H1 (cell line): ENCODE data around the gene OR1M1. TPM values are rescaled to one million over a fixed set of nuclear protein-coding genes. Genes with fewer than 3 reads are reported as not detected.

Source experiments
- CTCF ChIA-PET: fragments of 300-600 bp; sonication (Branson Sonifier 250); formaldehyde crosslinking; loops from one replicate; lab custom pipeline; 2021; ENCODE audit not compliant: partially characterized antibody; lab: Charles Lee
- POLR2A ChIA-PET: fragments of 300-600 bp; sonication (Branson Sonifier 250); formaldehyde crosslinking; loops from one replicate; lab custom pipeline; 2021; ENCODE audit warnings: inconsistent platforms; ENCODE audit not compliant: partially characterized antibody; lab: Charles Lee
- DNase-seq, 2 experiments: peaks; one replicate each; pipeline versions ENCODE4 v3.0.0 to v3.0.0-alpha.2; 2010 to 2022; ENCODE audit warnings: low spot score in 2 of 2, low read depth in 1 of 2, mixed read lengths in 1 of 2
- FAIRE-seq: peaks from 2 replicates; lab custom pipeline; 2011; peaks lifted over from hg19 to GRCh38; lab: Jason Lieb, UNC
- H2AFZ ChIP-seq: 2 replicates; pipeline ENCODE4 v1.8.1; 2012; ENCODE audit warnings: low read length, inconsistent platforms
- H2AK5ac ChIP-seq: 2 replicates; pipeline ENCODE4 v1.6.1; 2013; ENCODE audit warnings: low read depth, low read length
- H2BK120ac ChIP-seq: replicated peaks from 2 replicates; pipeline ENCODE3; 2013; ENCODE audit warnings: low read depth, low read length, inconsistent platforms
- H2BK12ac ChIP-seq: 2 replicates; pipeline ENCODE4 v1.6.1; 2013; ENCODE audit warnings: low read depth, low read length
- H2BK15ac ChIP-seq: 2 replicates; pipeline ENCODE4 v1.6.1; 2013; ENCODE audit warnings: low read length
- H2BK20ac ChIP-seq: 2 replicates; pipeline ENCODE4 v1.6.1; 2013; ENCODE audit warnings: low read length
- H2BK5ac ChIP-seq: 2 replicates; pipeline ENCODE4 v1.6.1; 2013; ENCODE audit warnings: low read depth, low read length
- H3K14ac ChIP-seq: 2 replicates; pipeline ENCODE4 v1.6.1; 2013; ENCODE audit warnings: inconsistent platforms; ENCODE audit not compliant: insufficient read length
- H3K18ac ChIP-seq: 2 replicates; pipeline ENCODE4 v1.6.1; 2013; ENCODE audit warnings: low read length; ENCODE audit errors: extremely low read depth
- H3K23ac ChIP-seq: 2 replicates; pipeline ENCODE4 v1.6.1; 2013; ENCODE audit warnings: inconsistent platforms; ENCODE audit not compliant: insufficient read length
- H3K23me2 ChIP-seq: 2 replicates; pipeline ENCODE4 v1.6.1; 2013; ENCODE audit warnings: low read depth, low read length
- H3K27ac ChIP-seq: 2 replicates; pipeline ENCODE4 v1.6.1; 2011; ENCODE audit warnings: low read depth, low read length, inconsistent platforms
- H3K27me3 ChIP-seq, 4 experiments: replicated peaks in 1 of 4; 1 replicate in 1 of 4; 2 replicates in 3 of 4; pipeline versions ENCODE4 v1.6.1 to v1.8.1; 2011 to 2013; ENCODE audit warnings: low read length in 3 of 4, mild to moderate bottlenecking in 3 of 4, inconsistent platforms in 2 of 4, mixed read lengths in 2 of 4, moderate library complexity in 1 of 4; ENCODE audit not compliant: control insufficient read depth in 3 of 4, insufficient read depth in 3 of 4; ENCODE audit errors: extremely low read depth in 1 of 4
- H3K36me3 ChIP-seq, 4 experiments: 2 replicates each; pipeline versions ENCODE4 v1.6.1 to v1.8.1; 2011 to 2013; ENCODE audit warnings: mild to moderate bottlenecking in 4 of 4, low read length in 3 of 4, moderate library complexity in 2 of 4, control low read depth in 1 of 4, inconsistent platforms in 1 of 4; ENCODE audit not compliant: insufficient read depth in 4 of 4, control insufficient read depth in 2 of 4
- H3K4ac ChIP-seq: replicated peaks from 2 replicates; pipeline ENCODE3; 2013; ENCODE audit warnings: low read length, low read depth, mixed read lengths, inconsistent platforms; ENCODE audit not compliant: insufficient read length
- H3K4me1 ChIP-seq, 4 experiments: replicated peaks in 1 of 4; 1 replicate in 1 of 4; 2 replicates in 3 of 4; pipeline versions ENCODE4 v1.6.1 to v1.8.1; 2011 to 2013; ENCODE audit warnings: low read length in 3 of 4, inconsistent platforms in 2 of 4, mixed read lengths in 1 of 4; ENCODE audit not compliant: insufficient read depth in 4 of 4, control insufficient read depth in 3 of 4
- H3K4me2 ChIP-seq, 2 experiments: 2 replicates each; pipeline versions ENCODE4 v1.6.1 to v1.8.1; 2011 to 2013; ENCODE audit warnings: low read depth in 2 of 2, low read length in 2 of 2, control low read depth in 1 of 2, inconsistent platforms in 1 of 2, mild to moderate bottlenecking in 1 of 2; ENCODE audit not compliant: insufficient read depth in 1 of 2
- H3K4me3 ChIP-seq, 4 experiments: fragments of 200-600, 300-600 bp in 1 of 4; sonication (generic), shearing (Covaris generic), sonication (Bioruptor Twin) in 1 of 4; 2 replicates each; pipeline versions ENCODE4 v1.5.1 to v1.8.1; 2011 to 2016; ENCODE audit warnings: low read length in 4 of 4, low read depth in 3 of 4, control low read depth in 2 of 4, inconsistent platforms in 2 of 4, mild to moderate bottlenecking in 2 of 4, mixed read lengths in 1 of 4, moderate library complexity in 1 of 4; ENCODE audit not compliant: insufficient read depth in 2 of 4; ENCODE audit errors: extremely low read depth in 1 of 4
- H3K56ac ChIP-seq: replicated peaks from 2 replicates; pipeline ENCODE3; 2013; ENCODE audit warnings: low read depth, mild to moderate bottlenecking, mixed read lengths, low read length, inconsistent platforms; ENCODE audit not compliant: insufficient read length
- H3K79me1 ChIP-seq: 2 replicates; pipeline ENCODE4 v1.6.1; 2013; ENCODE audit warnings: low read depth, low read length, control low read depth
- H3K79me2 ChIP-seq, 2 experiments: 2 replicates each; pipeline versions ENCODE4 v1.6.1 to v1.8.1; 2012 to 2013; ENCODE audit warnings: low read length in 2 of 2, mild to moderate bottlenecking in 2 of 2, inconsistent platforms in 1 of 2; ENCODE audit not compliant: insufficient read depth in 2 of 2, control insufficient read depth in 1 of 2
- H3K9ac ChIP-seq, 4 experiments: replicated peaks in 1 of 4; 1 replicate in 1 of 4; 2 replicates in 3 of 4; pipeline versions ENCODE4 v1.6.1 to v1.8.1; 2011 to 2013; ENCODE audit warnings: low read depth in 3 of 4, low read length in 3 of 4, control low read depth in 2 of 4, mild to moderate bottlenecking in 2 of 4, moderate library complexity in 2 of 4, inconsistent platforms in 1 of 4; ENCODE audit errors: extremely low read depth in 1 of 4
- H3K9me3 ChIP-seq, 2 experiments: 2 replicates each; pipeline versions ENCODE4 v1.6.1 to v1.8.1; 2012 to 2013; ENCODE audit warnings: mild to moderate bottlenecking in 2 of 2, moderate library complexity in 2 of 2, control low read depth in 1 of 2, inconsistent platforms in 1 of 2, low read depth in 1 of 2, low read length in 1 of 2, mixed read lengths in 1 of 2; ENCODE audit not compliant: insufficient read depth in 2 of 2
- H4K20me1 ChIP-seq, 2 experiments: replicated peaks in 1 of 2; 2 replicates each; pipeline versions ENCODE3 to v1.8.1; 2011 to 2013; ENCODE audit warnings: inconsistent platforms in 2 of 2, low read length in 2 of 2, mild to moderate bottlenecking in 1 of 2; ENCODE audit not compliant: insufficient read depth in 2 of 2, control insufficient read depth in 1 of 2
- H4K5ac ChIP-seq: 2 replicates; pipeline ENCODE4 v1.6.1; 2013; ENCODE audit warnings: low read length, low read depth, mixed read lengths, inconsistent platforms; ENCODE audit not compliant: insufficient read length
- H4K8ac ChIP-seq: 2 replicates; pipeline ENCODE4 v1.8.0; 2013; ENCODE audit warnings: mild to moderate bottlenecking, moderate library complexity, low read length, inconsistent platforms; ENCODE audit not compliant: insufficient read depth; ENCODE audit errors: extremely low read depth
- H4K91ac ChIP-seq: replicated peaks from 2 replicates; pipeline ENCODE3; 2013; ENCODE audit warnings: low read length, mixed read lengths, inconsistent platforms; ENCODE audit not compliant: insufficient read length
- FOSL1 ChIP-seq: IDR thresholded peaks from 2 replicates; pipeline ENCODE4 v1.6.1; 2011; ENCODE audit warnings: mild to moderate bottlenecking, low read depth, low read length, moderate library complexity; ENCODE audit not compliant: insufficient read depth
- KDM4A ChIP-seq: IDR thresholded peaks from one replicate; pipeline ENCODE4 v1.7.1; 2012; ENCODE audit warnings: low read depth, mild to moderate bottlenecking, moderate library complexity, low read length, inconsistent platforms; ENCODE audit not compliant: severe bottlenecking
- POLR2A ChIP-seq, 2 experiments: IDR thresholded peaks; 1 replicate in 1 of 2; 2 replicates in 1 of 2; pipeline ENCODE4 v1.6.1; 2011; ENCODE audit warnings: low read depth in 2 of 2, low read length in 2 of 2, mild to moderate bottlenecking in 2 of 2; ENCODE audit errors: control extremely low read depth in 1 of 2
- POLR2AphosphoS5 ChIP-seq: IDR thresholded peaks from 2 replicates; pipeline ENCODE4 v1.6.1; 2011; ENCODE audit warnings: low read depth, low read length
- WGBS, 2 experiments: shearing (Covaris generic) in 1 of 2; methylation state at CpG; one replicate each; pipeline versions ENCODE4 v1.1.6 to v1.1.7; 2013 to 2015; ENCODE audit warnings: low lambda C conversion rate in 2 of 2, mixed read lengths in 2 of 2, inconsistent platforms in 1 of 2, low coverage in 1 of 2, missing lambda C conversion rate in 1 of 2; ENCODE audit not compliant: insufficient replicate concordance in 2 of 2, insufficient coverage in 1 of 2, insufficient read length in 1 of 2; ENCODE audit errors: extremely low coverage in 1 of 2, missing lambda C conversion rate in 1 of 2; 5-methylcytosine and 5-hydroxymethylcytosine counted together
- polyA plus RNA-seq, 7 experiments: library from polyadenylated mRNA; depleted of rRNA in 3 of 7; stranded (reverse) in 5 of 7; unstranded in 2 of 7; fragments of >200 nt in 5 of 7; fragments of 200-250 nt in 2 of 7; gene quantifications; 1 replicate in 5 of 7; 2 replicates in 1 of 7; 4 replicates in 1 of 7; pipeline versions ENCODE4 v1.2.1 to v1.2.3, GENCODE V29; 2011 to 2013; ENCODE audit warnings: missing spikeins in 2 of 7, mixed read lengths in 2 of 7
- total RNA-seq: library from RNA; stranded (reverse); fragmentation: NEBNext Ultra II Directional; extraction: Animal tissue kit (Norgen Biotek cat#: 25700); gene quantifications from 2 replicates; pipeline ENCODE4 v1.2.1, GENCODE V29; 2021

OR1M1 gene
- total and polyA plus RNA-seq, 2 of the 8 experiments (the other 6 are each of a cell fraction or from before 2014, with no cell fraction given), result 0.12 TPM; not detected in 1

- Histone ChIP-seq H3K4me1 (no peaks in the 10 kb centered on the region), H4K20me1 (no peaks in the 10 kb centered on the region), H2BK15ac (no peak overlapping the region), H3K27me3 (no peaks in the 10 kb centered on the region), H3K23me2 (no peaks in the 10 kb centered on the region), H2AFZ (no peak overlapping the region), H3K4me2 (no peak overlapping the region), H3K18ac (no peak overlapping the region), H3K27ac (no peak overlapping the region), H2BK5ac (no peak overlapping the region), H2AK5ac (no peak overlapping the region), H3K14ac (no peak overlapping the region), H3K36me3 (no peaks in the 10 kb centered on the region), H2BK120ac (no peak overlapping the region), H3K4me3 (no peak overlapping the region), H4K5ac (no peak overlapping the region), H3K56ac (no peak overlapping the region), H2BK12ac (no peak overlapping the region), H3K79me1 (no peaks in the 10 kb centered on the region), H4K8ac (no peak overlapping the region), H2BK20ac (no peak overlapping the region), H3K9me3 (peaks cover 26 to 33% of the 10 kb centered on the region in 2 experiments), H3K4ac (no peak overlapping the region), H3K23ac (no peak overlapping the region), H3K79me2 (no peaks in the 10 kb centered on the region), H4K91ac (no peak overlapping the region), H3K9ac (no peak overlapping the region)
- ChIA-PET CTCF (interaction anchor here (1.2 kb wide), 1 partner anchor 20 kb away, joined by 4 read pairs; no protein-coding TSS in a partner anchor), POLR2A (no interaction called here)
- FAIRE-seq (no peak), DNase-seq (no peak)
- TF ChIP-seq POLR2A (IDR thresholded peaks at IDR 0.05; ENCODE audit: control extremely low read depth in 1 of 2, low read depth in 2 of 2, low read length in 2 of 2), result no peak
- TF ChIP-seq FOSL1, result no peak
- TF ChIP-seq POLR2AphosphoS5, result no peak
- TF ChIP-seq KDM4A, result no peak
- 73% methylated on average over 5 of the region's 5 CpGs; no CpG with 5 or more reads in 1 of the 2 experiments for WGBS, 2 experiments
These were observed 29.7 kb downstream of the OR1M1 start for GRCh38 chr19:9116547-9116946.
